HCT116 (cell line): ENCODE results near the gene MIS18BP1.

ENCODE experiments used
- CTCF ChIP-seq, 3 experiments: fragments of 200-600 bp in 1 of 3; sonication (generic) in 1 of 3; IDR thresholded peaks in 2 of 3; conservative IDR thresholded peaks in 1 of 3; 2 replicates each; pipeline ENCODE4 v1.5.1; 2012 to 2017; ENCODE audit warnings: low read depth in 2 of 3, low read length in 2 of 3, antibody characterized with exemption in 1 of 3, borderline replicate concordance in 1 of 3, control low read depth in 1 of 3, mild to moderate bottlenecking in 1 of 3, mixed read lengths in 1 of 3, mixed run types in 1 of 3, moderate library complexity in 1 of 3; ENCODE audit not compliant: insufficient read depth in 1 of 3
- EGR1 ChIP-seq: IDR thresholded peaks from 2 replicates; pipeline ENCODE4 v1.6.1; 2012; ENCODE audit warnings: low read depth
- EZH2 ChIP-seq: fragments of 200-600 bp; sonication (generic); IDR thresholded peaks from 2 replicates; pipeline ENCODE4 v1.6.1; 2017; ENCODE audit warnings: antibody characterized with exemption, mixed run types
- MAX ChIP-seq: IDR thresholded peaks from 2 replicates; pipeline ENCODE4 v1.6.1; 2012
- POLR2A ChIP-seq: IDR thresholded peaks from 2 replicates; pipeline ENCODE4 v1.7.0; 2011; ENCODE audit warnings: borderline replicate concordance; ENCODE audit not compliant: insufficient read depth, insufficient read length; ENCODE audit errors: extremely low read depth
- POLR2AphosphoS5 ChIP-seq: IDR thresholded peaks from 2 replicates; pipeline ENCODE4 v1.6.1; 2011; ENCODE audit warnings: mild to moderate bottlenecking, low read depth, low read length, moderate library complexity
- REST ChIP-seq: IDR thresholded peaks from 2 replicates; pipeline ENCODE4 v1.6.1; 2012; ENCODE audit warnings: low read depth

- TF ChIP-seq EZH2 (no peak), EGR1 (no peak), POLR2AphosphoS5 (no peak), MAX (no peak), POLR2A (no peak), CTCF (IDR thresholded peaks at IDR 0.05 in 2 of 3, conservative IDR thresholded peaks at IDR 0.05 in 1 of 3; ENCODE audit: borderline replicate concordance in 1 of 3, insufficient read depth in 1 of 3, low read depth in 2 of 3, low read length in 2 of 3) (no peak), REST (no peak)
Measured at GRCh38 chr14:45258073-45258472, 5.1 kb upstream of the MIS18BP1 start.
